ENCODE measurements around the gene FAM217B.

GRCh38 chr20:59947376-59947775, 7.2 kb downstream of the FAM217B start:
- TF ChIP-seq CTCF (IDR thresholded peaks at IDR 0.05), result no peak
- no peak for TF ChIP-seq POLR2A (IDR thresholded peaks at IDR 0.05)
